Progenitor cell of endocrine pancreas (in vitro differentiated cells): ENCODE results near the gene HIRIP3. TPM values are rescaled to one million over a fixed set of nuclear protein-coding genes. Genes with fewer than 3 reads are reported as not detected.

Experiments used
- DNase-seq: peaks from one replicate; pipeline ENCODE4 v3.0.0; 2021; ENCODE audit warnings: low spot score; ENCODE audit not compliant: unreplicated experiment
- H3K27ac Mint-ChIP-seq: 2 replicates; pipeline ENCODE4 v1.8.0; 2021; ENCODE audit warnings: mild to moderate bottlenecking, moderate library complexity, mixed read lengths
- H3K27me3 Mint-ChIP-seq: 2 replicates; pipeline ENCODE4 v1.8.0; 2021; ENCODE audit warnings: mixed read lengths
- H3K36me3 Mint-ChIP-seq: 2 replicates; pipeline ENCODE4 v1.8.0; 2022; ENCODE audit warnings: mixed read lengths; ENCODE audit not compliant: insufficient read depth
- H3K4me1 Mint-ChIP-seq: 2 replicates; pipeline ENCODE4 v1.8.0; 2021; ENCODE audit warnings: low read depth, mixed read lengths
- H3K4me3 Mint-ChIP-seq: 2 replicates; pipeline ENCODE4 v1.8.0; 2021; ENCODE audit warnings: low read depth, mild to moderate bottlenecking, moderate library complexity, mixed read lengths
- H3K9me3 Mint-ChIP-seq: 2 replicates; pipeline ENCODE4 v1.8.0; 2021; ENCODE audit warnings: low read depth, mixed read lengths
- CTCF ChIP-seq: fragments of 200-600 bp; sonication (generic); IDR thresholded peaks from one replicate; pipeline ENCODE4 v1.5.0; 2021; ENCODE audit warnings: antibody characterized with exemption, mild to moderate bottlenecking; ENCODE audit not compliant: unreplicated experiment
- total RNA-seq: library from RNA; stranded (reverse); gene quantifications from 2 replicates; pipeline ENCODE4 v1.2.1, GENCODE V29; 2021

Gene HIRIP3
- total RNA-seq, 1 donor from 2014 or later: 11.4 TPM

- TF ChIP-seq CTCF: no peak
- no peak for DNase-seq
- Mint-ChIP-seq H3K36me3 (no peaks in the 10 kb centered on the region), H3K4me1 (no peaks in the 10 kb centered on the region), H3K4me3 (no peak overlapping the region), H3K9me3 (no peaks in the 10 kb centered on the region), H3K27ac (no peak overlapping the region), H3K27me3 (peaks cover 58% of the 10 kb centered on the region)
Measured at GRCh38 chr16:30027588-30028437, 32.4 kb upstream of the HIRIP3 start.

- H3K27ac Mint-ChIP-seq: no peak overlapping the region
- H3K4me3 Mint-ChIP-seq: no peak overlapping the region
- H3K36me3 Mint-ChIP-seq: no peaks in the 10 kb centered on the region
- H3K9me3 Mint-ChIP-seq: no peaks in the 10 kb centered on the region
- H3K4me1 Mint-ChIP-seq: no peaks in the 10 kb centered on the region
- DNase-seq: no peak
- TF ChIP-seq CTCF: no peak
- peaks cover 47% of the 10 kb centered on the region for H3K27me3 Mint-ChIP-seq
Measured at GRCh38 chr16:30026449-30026848, 31.0 kb upstream of the HIRIP3 start.

GRCh38 chr16:30025574-30025973, 30.2 kb upstream of the HIRIP3 start:
- no peak for TF ChIP-seq CTCF
- no peak for DNase-seq
- H3K36me3 Mint-ChIP-seq: no peaks in the 10 kb centered on the region
- H3K9me3 Mint-ChIP-seq: no peaks in the 10 kb centered on the region
- H3K27me3 Mint-ChIP-seq: peaks cover 45% of the 10 kb centered on the region
- no peaks in the 10 kb centered on the region for H3K4me1 Mint-ChIP-seq
- no peak overlapping the region for H3K4me3 Mint-ChIP-seq
- H3K27ac Mint-ChIP-seq: no peak overlapping the region

GRCh38 chr16:30025156-30025555, 29.7 kb upstream of the HIRIP3 start:
- H3K27me3 Mint-ChIP-seq: peaks cover 42% of the 10 kb centered on the region
- no peak overlapping the region for H3K4me3 Mint-ChIP-seq
- DNase-seq: no peak
- no peaks in the 10 kb centered on the region for H3K9me3 Mint-ChIP-seq
- no peak overlapping the region for H3K27ac Mint-ChIP-seq
- H3K4me1 Mint-ChIP-seq: no peaks in the 10 kb centered on the region
- no peaks in the 10 kb centered on the region for H3K36me3 Mint-ChIP-seq
- TF ChIP-seq CTCF: no peak

- TF ChIP-seq CTCF: no peak
- no peak overlapping the region for H3K4me3 Mint-ChIP-seq
- H3K36me3 Mint-ChIP-seq: no peaks in the 10 kb centered on the region
- peaks cover 35% of the 10 kb centered on the region for H3K27me3 Mint-ChIP-seq
- no peak for DNase-seq
- no peak overlapping the region for H3K27ac Mint-ChIP-seq
- H3K4me1 Mint-ChIP-seq: no peaks in the 10 kb centered on the region
- no peaks in the 10 kb centered on the region for H3K9me3 Mint-ChIP-seq
Measured at GRCh38 chr16:30024451-30024850, 29.0 kb upstream of the HIRIP3 start.
